T-helper 2 cell (primary cell): Measurements from ENCODE around the gene AHCYL1.
"Not testable (repeated sequence)": the region's sequence is repeated elsewhere in the genome, so short reads cannot be mapped to it uniquely, and the experiment has no call there.

ENCODE experiments used
- DNase-seq, 5 experiments: peaks; one replicate each; pipeline versions ENCODE4 v3.0.0 to v3.0.0-alpha.2; 2012 to 2022

Gene AHCYL1

DNA sequence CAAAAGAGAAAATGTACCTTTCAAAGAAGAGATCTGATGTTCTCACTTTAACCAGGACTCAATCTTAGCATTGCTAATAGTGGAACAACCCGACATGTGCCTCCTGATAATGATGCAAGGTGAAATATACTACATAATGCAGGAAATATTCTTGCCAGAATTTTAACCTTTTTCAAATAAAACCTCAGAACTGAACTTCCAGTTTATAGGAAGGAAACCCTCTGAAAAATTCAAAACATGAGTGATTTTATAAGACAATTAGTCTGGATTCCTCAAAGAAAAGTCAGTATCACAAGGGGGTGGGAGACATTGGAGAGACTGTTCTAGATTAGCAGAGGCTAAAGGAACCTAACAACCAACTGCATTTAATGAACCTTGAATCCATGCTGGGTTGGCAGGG, 18.1 kb downstream of the AHCYL1 start:
- no peak for DNase-seq

DNA sequence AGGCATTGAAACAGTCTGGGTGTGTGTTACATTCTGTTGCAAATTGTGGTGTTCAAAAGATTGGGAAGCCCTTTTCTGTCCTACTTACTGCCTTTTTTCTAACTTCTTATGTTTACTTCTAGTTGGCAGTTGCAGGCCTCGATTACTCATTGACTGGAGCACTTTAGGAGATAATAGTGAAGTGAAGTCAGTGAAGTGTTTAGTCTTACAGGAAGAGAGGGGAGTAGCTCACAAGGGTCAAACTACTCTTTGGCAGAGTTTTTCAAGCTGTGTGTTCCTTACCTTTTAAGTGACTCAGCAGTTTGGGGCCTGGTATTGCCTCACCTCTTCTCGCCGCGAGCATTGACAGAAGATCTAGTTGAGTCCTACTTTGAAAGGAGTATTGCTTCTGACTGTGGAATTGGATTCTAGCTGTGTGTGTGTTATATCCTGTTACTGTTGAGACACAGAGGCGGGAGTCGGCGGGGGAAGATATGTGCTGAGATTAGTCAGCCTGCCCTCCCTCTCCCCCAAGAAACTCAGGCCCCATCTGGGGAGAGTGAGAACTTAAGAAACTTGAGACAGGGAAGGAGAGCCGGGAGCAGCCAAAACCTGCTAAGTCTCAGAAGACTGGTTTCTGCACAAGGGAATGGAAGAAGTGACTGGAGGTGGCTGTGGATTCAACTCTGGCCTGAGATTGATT, 19.3 kb downstream of the AHCYL1 start:
- DNase-seq: peak in 2 of 5 experiments; percentile 7 to 71

DNA sequence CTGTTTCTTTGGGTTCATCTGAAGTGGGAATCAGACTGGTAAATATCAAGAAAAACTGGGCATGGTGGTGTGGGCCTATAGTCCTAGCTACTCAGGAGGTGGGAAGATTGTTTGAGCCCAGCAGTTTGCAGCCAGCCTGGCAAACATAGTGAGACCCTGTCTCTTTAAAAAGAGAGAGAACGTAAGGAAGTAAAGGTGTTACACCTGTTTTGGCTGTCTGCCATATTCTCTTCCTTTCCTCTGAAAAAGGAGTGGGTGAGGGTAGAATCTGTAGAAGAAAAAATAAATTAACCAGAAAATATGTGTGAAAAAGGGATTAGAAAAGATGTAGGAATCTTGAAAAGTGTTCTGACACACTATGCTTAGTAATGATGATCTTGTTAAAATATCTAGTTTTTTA, 20.0 kb downstream of the AHCYL1 start:
- DNase-seq: no peak

DNA sequence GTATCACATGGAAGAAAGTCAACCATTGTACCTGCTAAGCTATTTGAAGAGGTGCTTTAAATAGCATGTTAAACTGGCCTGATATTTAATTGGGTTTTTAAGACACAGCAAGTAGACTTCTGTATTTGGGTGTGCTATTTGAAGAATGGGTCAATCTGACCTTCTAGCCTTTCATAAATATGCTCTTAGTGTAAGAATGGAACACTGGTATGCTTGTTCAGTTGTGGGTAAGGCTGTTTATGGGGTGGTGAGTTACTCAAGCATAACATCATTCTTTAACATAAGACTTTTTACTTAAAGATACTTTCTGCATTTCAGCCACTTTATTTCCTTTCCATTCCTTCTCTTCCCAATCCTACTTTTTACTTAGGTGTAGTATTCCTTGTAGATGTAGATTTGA, 21.4 kb downstream of the AHCYL1 start:
- no peak for DNase-seq

DNA sequence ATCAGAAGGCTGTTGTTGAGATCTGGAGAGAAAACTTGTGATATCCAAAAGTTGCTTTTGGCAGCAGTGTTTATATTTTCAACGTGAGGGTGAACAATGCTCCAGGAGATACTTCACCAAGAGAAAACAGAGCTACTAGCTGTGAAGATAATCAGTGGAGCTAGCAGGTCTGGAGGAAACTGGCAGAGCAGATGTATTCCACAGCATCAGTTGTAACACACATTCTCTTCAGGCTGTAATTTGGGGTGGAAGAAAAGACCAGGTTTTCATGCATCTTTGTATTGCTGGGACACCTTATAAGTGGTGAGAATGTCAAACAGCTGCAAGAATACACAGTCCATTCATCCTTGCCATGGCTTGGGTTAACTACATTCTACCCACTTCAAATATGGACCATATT, 22.0 kb downstream of the AHCYL1 start:
- no peak for DNase-seq

DNA sequence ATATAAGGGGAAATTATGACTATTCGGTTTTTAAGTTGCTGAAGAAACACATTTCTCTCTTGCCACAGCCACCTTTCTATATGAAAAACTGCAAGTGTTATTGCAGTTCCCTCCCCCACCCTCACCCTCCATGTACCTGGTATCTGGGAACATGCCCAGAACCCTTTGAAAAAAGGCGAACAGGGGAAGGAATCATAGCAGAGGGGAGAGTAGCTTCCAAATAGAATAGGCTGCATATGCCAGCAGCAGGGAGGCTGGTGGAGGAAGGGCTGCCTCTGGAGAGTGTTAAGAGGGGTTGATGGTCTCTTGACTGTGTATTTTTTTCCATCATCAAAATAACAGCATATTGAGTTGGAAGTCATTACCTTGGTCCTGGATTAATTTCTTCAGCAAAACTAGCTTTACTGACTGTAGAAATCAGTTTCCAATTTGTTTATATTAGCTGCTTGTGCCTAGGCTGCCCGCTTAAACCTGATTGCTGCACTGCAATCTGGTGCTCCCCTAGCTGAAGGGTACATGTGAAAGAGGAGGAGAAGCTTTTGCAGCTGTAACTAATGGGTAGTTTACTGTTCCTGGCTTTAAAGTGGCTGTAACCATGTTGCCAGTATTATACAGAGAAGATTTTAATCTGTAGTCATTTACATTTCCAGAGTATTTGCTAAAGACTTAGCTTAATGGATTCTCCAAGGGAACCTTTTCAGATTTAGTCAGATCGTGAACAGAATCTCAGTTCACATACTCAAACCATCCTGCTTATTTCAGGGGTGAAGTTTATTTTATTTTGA, 22.7 kb downstream of the AHCYL1 start:
- DNase-seq: no peak

DNA sequence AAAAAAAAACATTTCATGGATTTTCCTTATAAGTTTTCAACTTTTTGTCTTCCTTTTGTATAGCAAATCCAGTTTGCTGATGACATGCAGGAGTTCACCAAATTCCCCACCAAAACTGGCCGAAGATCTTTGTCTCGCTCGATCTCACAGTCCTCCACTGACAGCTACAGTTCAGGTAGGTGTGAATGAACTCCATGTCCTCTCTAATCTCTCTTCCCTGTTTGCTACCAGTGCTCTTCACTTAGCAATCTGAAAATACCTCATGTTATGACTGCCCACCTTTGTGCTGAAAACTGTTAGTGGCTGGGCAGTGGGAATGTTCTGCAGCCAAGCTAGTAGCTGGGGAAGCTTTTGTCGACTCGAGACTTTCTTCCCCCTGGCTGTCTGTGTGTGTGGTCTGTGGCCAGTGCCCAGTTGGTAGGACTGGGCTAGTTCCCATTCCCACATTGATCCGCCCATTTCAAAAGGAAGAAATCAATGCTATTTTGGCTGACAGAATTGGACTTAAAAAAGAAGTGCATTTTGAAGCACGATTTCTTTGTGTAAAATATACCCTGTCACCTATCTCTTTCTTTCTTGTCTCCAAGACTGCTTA, 24.5 kb downstream of the AHCYL1 start:
- DNase-seq: no peak

DNA sequence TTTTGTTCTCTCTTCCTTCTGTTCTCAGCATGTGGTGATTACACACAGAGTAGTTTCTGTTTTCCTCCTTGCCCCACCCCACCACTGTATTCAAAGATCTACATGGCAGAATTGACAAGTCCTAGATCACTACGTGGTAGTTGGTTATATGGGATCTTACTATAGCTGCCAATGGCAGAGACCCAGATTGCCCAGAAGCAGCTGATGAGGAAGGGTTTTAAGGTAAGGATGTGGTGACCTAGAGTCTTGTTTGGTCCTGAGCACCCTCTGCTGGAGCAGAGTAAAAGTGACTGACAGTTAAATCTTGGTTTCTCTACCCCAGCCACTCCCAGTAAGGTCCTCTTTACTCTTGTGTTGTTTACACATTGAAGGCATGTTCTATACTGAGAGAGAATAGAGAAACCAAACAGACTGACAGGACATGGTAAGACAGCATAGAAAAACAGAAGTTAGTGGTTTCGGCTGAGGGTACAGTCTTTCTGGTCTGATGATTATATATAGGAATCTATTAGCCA, 27.0 kb downstream of the AHCYL1 start:
- peak in 2 of 5 experiments; percentile 9 to 81 for DNase-seq

DNA sequence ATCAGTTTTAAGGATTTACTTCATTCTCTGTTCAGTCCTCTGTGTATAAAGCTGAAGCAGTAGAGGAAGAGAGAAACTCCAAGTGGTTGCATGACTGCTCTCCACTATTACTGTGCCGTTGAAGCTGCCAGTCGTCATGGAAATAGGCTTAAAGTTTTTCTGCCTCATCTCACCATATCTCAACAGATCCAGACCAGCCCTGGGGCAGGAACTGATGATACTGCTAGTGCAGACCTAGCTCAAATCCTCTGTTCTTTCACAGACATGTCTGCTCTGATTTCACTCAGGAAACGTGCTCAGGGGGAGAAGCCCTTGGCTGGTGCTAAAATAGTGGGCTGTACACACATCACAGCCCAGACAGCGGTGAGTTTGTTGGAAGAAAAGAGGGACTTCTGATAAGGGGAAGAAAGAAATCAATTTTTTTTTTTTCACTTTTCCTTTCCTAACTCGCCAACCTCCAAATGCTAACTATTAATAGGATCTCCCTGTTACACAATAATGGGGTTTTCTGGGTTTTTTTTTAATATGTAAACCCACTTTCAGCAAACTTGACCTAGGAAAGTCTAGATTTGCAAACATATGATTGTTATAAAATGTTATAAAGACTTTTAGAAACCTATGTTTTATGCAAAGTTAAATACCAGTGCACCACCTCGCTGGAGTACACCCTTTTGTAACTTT, 27.7 kb downstream of the AHCYL1 start:
- no peak for DNase-seq

DNA sequence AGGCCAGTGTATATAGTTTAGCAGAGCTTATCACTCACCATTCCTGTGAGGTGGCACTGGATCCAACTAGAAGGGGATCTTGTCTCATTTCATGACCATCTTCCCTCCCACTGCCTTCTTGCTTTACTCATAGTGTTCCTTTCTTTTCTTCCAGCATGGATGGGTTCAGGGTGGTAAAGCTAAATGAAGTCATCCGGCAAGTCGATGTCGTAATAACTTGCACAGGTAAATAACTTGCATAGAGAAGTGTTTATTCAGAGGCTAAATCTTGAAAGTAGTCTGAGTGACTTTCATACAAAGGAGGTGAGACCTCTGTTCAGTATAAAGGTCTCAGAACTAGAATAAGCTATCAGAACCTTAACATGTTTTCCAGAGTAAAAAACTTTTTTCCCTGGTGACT, 33.2 kb downstream of the AHCYL1 start:
- DNase-seq: no peak

DNA sequence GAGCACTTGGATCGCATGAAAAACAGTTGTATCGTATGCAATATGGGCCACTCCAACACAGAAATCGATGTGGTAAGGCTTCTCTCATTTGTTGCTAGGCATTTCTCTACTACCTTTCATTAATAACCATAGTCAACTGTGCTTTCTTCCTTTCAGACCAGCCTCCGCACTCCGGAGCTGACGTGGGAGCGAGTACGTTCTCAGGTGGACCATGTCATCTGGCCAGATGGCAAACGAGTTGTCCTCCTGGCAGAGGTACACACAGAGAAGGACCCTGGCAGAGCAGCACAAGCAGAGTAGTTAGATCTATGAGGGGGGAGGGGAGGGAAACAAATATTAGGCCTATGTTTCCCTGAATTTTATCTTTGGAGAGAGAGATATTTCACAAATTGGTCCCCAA, 33.8 kb downstream of the AHCYL1 start:
- no peak for DNase-seq

DNA sequence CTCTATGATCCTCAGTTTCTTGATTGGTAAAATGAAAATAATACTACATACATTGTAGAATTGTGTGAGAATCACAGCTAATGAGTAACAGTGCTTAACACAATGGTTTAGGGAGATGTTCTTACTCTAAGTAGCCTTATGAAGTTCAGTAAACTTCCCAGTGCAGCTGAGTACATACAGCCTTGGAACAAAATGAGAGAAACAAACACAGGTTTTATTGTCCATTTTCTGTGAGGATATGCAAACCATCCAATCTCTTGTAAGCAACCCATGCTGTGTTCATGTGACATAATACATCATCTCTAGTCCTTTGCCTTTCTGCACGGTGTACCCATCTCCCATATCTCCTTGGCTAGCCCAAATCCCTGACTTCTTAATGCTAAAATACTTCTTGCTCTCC, 35.2 kb downstream of the AHCYL1 start:
- no peak for DNase-seq

DNA sequence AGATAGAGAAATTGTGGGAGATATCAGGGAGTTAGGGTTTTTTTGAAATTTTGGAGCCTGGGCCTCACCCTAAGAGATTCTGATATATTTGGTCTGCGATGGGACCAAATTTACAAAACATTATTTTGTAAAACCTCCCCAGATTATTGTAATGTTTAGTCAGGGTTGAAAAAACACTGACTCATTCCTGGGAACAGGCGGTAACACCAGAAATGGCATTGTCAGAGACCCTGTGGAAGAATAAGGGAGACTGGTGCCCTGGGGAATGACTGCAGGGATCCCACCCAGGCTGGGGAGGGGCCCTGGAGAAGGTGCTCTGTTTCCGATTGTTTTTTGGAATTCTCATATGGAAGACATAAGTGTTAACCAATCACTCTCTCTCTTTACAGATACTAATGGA, 36.7 kb downstream of the AHCYL1 start:
- DNase-seq: no peak

DNA sequence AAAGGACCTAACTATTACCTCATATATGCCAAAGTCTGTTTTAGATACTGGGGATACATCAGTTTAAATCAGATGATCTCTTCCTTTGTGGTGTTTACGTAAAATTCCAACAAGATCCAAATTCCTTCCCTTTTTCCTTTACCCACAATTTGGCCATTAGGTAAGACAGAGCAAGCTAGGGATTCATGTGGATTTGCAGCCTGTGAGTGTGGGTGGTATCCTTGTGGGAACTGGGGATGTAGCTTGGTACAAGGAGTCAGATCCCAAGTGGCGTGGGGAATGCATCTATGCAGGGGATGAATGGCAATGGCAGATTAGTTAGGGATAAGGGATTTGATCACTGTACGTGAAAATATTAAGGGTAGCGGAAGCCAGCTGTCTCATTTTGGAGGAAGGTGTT, 40.0 kb downstream of the AHCYL1 start:
- no peak for DNase-seq

DNA sequence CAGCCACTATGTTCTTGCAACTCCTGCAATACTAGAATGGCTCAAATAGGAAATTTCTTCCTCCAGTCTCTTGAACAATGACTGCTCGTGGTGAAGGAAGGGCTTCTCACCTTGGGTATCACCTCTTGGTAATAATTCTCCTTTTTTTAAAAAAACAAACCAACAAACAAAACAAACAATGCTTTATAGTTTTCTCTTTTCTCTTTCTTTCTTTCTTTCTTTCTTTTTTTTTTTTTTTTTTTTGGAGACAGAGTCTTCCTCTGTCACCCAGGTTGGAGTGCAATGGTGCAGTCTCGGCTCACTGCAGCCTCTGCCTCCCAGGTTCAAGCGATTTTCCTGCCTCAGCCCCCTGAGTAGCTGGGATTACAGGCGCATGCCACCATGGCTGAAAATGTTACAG, 46.1 kb downstream of the AHCYL1 start:
- not testable (repeated sequence) for DNase-seq

DNA sequence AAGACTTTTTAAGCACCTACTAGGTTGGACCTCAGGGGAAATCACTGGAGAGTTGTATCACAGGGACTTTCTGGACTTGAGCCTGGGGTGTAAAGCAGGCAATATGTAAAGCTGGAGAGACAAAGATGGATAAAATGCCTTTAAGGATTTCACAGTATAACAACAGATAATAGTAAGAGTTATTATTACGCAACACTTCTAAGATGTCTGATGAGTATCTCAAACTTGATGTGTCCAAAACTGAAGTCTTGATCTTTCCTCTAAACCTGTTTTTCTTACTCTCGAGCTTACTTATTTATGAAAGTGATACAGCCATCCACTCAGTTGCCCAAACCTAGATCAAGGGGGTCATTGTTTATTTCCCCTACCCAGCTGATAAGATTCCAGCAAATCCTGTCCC, 47.8 kb downstream of the AHCYL1 start:
- DNase-seq: no peak

DNA sequence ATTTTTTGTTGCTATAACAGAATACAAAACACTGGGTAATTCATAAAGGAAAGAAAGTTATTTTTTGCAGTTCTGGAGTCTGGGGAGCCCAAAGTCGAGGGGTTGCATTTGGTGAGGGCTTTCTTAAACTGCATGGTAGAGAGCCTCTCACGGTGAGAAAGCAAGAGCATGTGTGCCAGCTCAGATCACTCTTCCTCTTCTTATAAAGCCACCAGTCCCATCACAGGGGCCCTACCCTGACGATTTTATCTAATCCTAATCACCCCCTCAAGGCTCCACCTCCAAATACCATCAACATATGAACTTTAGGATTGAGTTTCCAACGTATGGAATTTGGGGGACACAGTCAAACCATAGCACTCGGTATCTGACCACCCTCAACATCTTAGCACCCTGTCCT, 48.9 kb downstream of the AHCYL1 start:
- peak in 1 of 5 experiments; percentile 18 for DNase-seq

DNA sequence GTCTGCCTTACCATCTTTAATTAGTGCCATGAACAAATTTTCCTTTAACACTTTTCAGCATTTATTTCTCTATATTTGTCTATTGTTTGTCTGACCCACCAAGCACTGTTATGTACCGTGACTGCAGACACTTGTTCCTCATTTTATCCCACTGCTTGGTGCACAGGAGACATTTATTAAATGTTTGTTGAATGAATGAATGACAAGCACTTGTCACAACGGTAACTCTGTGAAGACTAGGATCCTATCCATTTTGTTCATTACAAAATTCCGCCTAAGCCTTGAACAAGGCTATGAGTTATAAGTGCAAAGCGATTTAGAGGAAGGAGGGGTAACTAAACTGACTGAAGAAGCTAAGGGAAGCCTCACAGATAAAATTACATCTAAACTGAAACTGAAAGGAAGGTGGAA, 49.5 kb downstream of the AHCYL1 start:
- DNase-seq: no peak

DNA sequence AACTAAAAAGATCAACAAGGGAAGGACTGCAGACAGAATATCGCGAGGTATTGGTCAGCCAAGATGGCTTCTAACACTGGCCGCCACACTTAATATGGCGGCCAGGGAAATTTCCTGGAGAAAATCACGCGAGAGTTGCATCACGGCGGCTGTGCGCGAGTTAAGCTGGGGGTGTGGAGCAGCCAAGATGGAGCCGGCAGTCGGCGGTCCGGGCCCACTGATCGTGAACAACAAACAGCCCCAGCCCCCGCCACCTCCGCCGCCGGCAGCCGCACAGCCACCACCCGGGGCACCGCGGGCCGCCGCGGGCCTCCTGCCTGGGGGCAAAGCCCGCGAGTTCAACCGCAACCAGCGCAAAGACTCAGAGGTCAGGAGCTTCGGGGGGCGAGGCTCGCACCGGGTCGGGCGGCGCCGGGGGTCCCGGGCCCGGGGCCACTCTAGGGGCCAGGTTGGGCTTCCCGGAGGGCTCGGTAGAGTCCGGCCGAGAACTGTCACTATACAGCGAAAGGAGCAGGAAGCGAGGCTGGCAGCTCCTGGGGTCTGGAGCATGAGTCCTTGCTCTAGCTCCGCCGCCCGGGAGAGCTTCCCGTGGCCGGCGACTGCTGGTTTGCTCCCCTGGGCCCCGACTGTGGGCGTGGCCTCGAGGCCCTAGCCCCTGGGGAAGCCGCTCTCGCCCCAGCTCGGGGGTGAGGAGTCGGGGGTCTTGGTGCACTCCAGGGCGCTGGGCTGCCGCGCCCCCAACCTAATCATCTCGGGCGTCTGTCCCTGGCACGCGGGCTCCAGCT, 50.1 kb downstream of the AHCYL1 start, which contains the start of gene STRIP1:
STRIP1 (plus strand) TSS at position 174 of the 785 bp plus-strand sequence; CDS start at position 188, 14 bp downstream.
- peak; percentile 71 to 98 (median 89) for DNase-seq

DNA sequence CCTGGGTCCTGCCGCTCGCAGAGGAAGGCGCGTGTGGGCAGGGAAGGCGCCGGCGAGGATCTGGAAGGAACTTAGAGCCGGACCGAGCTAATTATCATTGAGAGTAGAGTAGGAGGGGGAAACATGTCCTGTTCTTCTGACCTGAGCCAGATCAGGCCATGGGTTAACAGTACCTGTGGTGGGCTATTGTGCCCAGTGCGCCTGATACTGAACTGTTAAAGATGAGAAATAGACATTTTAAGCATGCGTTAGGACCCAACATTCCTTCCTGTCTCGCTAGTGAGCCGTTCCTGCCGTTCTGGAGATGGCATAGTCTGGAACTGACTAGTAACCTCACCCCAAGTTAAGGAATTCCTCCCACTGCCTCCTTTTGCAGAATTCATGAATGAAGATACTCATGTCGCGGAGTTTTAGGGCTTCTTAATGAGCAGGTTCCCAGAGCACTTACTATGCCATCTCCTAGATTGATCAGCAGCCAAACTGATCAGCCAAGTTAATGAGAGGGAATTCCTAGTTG, 50.7 kb downstream of the AHCYL1 start:
- no peak for DNase-seq

DNA sequence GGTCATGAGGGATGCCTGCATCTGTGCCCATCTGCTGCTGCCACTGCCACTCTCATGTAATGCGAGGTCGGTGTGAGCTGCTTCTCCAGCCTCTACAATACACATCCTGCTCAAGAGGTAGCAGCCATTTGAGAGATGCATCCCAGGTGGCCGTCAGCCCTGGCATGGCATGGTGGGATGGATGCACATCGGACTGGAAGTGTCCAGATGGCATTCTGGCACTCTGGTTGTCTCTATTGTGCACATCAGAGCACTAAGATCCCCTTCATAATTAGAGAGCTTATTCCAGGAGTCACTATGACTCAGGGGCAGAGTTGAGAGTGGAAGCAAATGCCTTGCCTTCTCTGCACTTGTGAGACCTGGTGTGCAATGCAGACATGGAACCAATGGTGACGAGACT, 53.7 kb downstream of the AHCYL1 start:
- no peak for DNase-seq

DNA sequence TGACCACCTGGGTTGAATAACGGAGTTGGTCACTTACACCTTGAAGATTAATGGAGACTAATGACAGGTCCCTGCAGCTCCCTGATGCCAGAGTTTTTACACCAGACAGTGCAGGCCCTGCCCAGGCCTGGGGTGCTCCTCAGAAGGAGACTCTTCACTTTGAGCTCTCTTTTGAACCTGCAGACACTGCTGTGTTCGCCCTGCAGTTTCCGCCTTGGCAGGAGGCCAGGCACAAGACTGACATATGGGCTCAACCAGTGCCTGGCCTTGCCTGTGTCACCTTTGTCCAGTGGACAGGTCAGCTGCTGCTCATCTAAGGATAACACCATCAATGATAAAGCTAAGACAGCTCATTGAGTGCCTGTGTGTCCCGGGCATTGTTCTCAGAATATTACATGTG, 55.1 kb downstream of the AHCYL1 start:
- DNase-seq: no peak
